ENCODE results near the gene WDR74.
A peak's percentile ranks its signal among the peaks of the same experiment; 100 is the strongest.
"Not testable (repeated sequence)": the region's sequence is repeated elsewhere in the genome, so short reads cannot be mapped to it uniquely, and the experiment has no call there.

WDR74 gene

DNA sequence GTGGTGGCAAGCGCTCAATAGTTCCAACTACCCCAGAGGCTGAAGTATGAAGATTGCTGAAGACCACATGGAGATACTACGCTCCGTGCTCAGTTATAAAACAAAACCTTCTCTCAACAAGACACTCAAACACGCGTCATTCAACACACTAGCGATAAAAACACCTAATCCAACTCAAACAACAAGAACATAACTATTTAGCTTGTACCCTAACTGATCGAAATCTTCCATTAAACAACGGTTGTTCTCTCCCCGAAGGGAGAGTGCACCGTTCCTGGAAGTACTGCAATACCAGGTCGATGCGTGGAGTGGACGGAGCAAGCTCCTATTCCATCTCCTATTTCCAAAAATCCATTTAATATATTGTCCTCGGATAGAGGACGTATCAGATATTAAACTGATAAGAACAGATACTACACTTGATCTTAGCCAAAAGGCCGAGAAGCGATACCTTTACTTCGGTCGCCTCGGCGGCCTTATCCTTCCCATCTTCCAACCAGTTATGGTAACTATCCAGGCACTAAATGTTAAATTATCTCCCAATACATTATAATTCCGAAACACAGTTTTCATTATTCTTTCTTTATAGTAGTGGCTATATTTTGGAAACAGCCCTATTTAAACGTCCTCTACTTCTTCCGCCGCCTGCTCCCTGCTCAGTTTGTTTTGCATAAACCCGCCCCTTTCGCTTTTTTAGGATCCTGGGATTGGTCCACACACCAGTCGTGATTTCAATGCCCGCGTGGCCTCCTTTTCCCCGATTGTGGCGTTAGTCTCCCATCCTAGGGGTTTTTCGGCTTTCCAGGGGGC is 2.2 kb upstream of the WDR74 start:
- peak; percentile 100 for DNase-seq (ENCODE audit: low read depth, low spot score)

DNA sequence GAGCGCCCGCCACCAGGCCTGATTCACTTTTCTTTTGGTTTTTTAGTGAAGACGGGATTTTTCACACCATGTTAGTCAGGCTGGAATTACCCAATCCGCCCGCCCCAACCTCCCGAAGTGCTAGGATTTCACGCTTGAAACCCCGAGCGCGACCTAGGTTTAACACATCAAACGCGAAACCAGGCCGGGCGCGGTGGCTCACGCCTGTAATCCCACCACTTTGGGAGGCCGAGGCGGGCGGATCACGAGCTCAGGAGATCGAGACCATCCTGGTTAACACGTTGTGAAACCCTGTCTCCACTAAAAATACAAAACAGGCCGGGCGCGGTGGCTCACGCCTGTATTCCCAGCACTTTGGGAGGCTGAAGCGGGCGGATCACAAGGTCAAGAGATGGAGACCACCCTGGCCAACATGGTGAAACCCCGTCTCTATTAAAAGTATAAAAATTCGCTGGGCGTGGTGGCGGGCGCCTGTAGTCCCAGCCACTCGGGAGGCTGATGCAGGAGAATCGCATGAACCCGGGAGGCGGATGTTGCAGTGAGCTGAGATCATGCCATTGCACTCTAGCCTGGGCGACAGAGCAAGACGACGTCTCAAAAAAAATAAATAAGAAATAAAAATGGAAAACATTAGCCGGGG is 1.5 kb upstream of the WDR74 start:
- DNase-seq (ENCODE audit: low read depth, low spot score), result not testable (repeated sequence)

DNA sequence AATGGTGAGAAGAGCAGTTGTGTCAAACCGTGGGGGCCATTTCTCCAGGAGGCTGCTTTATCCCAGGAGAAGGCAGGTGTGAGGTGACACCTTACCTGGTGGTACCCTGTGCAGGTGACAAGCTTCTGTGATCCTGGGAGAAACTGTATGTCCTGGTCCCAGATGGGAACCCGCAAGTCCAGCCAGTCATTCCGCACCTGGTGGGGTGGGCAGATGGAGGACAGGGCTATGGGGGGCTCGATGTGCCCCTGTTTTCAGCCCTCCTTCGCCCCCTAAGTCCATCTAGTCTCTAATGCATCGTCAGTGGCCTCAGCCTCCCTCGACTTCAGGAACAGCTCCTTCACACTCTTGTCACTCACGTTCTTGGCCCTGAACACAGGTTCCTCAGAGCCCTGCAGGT is 4.1 kb downstream of the WDR74 start:
- no peak for DNase-seq (ENCODE audit: low read depth, low spot score)

DNA sequence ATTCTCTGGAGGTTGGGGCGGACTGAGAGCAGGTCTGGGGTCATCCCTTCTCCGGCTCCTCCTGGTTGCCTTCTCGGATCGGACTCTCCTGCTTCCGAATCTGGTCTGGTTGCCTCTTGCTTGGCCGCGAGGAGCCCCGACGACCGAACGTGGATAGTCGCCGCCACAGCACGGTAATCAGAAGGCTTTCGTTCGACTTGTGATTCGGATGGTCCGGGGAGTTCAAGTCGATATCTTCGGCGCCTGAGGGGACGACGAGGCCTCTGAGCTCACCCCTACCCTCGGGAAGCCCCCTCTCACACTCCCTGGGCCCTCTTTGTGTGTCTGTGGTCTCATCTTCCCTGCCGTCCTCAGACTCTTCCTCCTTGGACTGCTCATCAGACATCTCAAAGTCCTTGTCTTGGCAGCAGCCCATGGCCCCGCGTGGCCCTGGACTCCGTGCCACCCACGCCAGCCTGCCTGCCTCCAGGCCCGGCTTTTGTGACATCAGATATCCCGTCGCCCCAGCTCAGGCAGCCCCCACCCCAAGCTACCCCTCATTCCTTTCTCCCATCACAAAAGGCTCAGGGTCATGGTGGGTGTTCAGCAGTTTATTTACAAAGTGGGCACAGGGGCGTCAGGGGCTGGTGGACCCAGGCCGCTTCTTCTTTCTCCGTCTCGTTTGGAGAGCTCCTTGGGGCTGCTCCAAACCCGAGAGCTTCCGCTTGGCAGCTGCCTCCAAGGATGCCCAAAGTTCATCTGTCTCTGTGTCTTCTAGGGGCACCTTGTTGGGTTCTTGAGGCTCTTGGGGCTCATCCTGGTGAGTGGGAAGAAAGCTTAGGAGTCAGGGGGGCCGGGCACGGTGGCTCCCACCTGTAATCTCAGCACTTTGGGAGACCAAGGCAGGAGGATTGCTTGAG is 6.8 kb downstream of the WDR74 start, which contains the start of gene TEX54:
TSS of gene TEX54 (minus strand) at position 506 of the 899 bp plus-strand sequence.
- DNase-seq (ENCODE audit: low read depth, low spot score), result no peak

DNA sequence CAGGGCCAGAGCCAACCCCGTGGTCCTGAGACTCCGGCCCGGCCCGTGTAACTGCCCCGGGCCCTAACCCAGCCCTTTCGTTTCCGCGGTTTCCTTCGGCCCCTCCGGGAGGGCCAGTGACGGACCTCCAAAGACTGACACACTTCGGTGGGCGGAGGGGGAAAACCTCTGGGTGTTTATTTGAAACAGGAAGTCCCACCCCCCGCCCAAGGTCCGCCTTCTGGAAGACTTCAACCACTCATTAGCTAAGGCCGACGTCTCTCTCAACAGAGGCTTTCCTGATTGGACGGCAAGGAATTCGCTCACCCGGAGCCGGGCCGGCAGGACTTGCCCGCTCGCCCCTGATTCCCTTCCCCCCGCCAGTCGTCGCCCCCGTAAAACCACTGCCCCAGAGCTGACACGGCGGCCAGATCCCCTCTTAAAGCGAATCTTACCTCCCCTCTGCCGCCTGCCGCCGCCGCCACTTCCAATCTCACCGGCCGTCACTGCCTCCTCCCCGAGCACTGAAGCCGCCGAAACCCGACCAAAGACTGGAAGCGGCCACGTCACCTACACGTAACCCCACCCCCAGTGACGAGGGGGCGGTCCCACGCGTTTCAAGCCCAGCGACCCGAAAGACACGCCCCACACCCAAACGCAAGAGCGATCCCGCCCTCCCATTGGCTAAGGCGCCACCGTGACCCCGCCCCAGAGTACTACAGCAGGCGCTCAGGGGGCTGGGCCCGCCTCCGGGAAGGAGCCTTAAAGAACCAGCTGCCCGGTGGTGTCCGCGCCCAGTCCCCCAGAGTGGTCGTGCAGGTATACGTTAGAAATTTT is 7.7 kb downstream of the WDR74 start, which contains the start of gene STX5:
TSS of gene STX5 (minus strand) at position 532 of the 816 bp plus-strand sequence. CDS start 808 bp downstream, outside the sequence.
- DNase-seq (ENCODE audit: low read depth, low spot score), result peak; percentile 95

DNA sequence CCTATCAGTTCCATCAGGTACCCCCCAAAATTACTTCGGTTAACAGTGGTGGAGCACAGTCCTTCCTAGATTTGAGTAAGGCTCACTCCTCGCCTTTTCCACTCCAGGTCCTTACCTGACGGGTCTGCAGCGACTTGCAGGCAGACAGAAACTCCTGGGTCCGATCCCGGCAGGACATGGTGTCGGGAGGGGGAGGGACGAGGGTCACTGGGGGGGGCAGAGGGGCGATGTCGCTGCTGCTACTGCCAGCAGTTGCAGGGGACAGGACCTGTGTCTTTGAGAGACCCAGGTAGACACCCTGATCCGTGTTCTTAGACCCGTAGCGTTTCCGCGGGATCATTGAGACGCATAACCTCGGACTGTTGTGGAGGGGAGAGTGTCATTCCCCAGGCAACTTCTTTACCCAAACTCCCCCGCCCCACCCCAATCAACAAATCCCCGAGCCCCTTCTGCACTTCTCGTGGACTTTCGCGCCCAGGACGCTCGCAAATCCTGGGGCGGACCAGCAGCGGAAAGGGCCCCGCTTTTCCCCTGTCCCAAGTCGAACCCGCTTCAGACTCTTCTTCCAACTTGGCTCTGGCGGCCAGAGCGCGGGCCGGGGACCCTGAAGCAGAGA is 8.4 kb downstream of the WDR74 start:
- DNase-seq (ENCODE audit: low read depth, low spot score), result no peak

DNA sequence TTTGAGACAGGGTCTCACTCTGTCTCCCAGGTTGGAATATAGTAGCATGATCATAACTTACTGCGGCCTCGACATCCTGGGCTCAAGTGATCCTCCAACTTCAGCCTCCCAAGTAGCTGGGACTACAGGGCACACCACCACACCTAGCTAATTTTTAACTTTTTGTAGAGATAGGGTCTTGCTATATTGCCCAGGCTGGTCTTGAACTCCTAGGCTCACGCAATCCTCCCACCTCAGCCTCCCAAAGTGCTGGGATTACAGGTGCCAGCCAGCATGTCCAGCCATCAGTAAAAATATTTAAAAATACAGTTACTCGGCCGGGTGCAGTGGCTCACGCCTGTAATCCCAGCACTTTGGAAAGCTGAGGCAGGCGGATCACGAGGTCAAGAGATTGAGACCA is 11.3 kb downstream of the WDR74 start:
- DNase-seq (ENCODE audit: low read depth, low spot score), result not testable (repeated sequence)

DNA sequence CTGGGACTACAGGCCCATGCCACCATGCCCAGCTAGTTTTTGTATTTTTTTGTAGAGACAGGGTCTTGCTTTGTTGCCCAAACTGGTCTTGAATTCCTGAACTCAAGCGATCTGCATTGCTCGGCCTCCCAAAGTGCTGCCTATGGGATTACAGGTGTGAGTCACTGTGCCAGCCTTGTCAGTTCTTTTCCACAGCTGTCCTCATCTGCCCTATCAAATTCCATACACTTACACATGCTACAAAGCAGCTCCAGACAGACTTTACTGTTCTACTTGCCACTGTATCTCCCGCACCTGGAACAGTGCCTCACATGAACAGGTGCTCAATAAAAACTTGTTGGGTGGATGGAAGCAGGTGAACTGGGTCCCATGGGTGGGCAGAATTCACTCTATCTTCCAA is 15.7 kb downstream of the WDR74 start:
- no peak for DNase-seq (ENCODE audit: low read depth, low spot score)

DNA sequence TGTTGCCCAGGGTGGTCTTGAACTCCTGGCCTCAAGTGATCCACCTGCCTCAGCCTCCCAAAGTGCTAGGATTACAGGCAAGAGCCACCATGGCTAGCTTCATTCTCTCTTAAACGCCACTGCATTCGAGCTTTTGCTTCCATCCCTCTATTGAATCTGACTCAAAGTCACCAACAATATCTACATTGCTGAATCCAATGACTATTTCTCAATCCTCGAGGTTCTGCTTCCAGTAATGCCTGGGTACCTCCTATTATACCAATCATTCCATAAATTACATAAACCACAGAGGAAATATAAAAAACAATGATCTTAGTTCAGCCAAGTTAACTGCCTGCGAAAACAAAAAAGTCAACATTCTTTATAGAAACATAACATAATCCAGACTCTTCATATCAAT is 22.3 kb downstream of the WDR74 start:
- DNase-seq (ENCODE audit: low read depth, low spot score), result no peak

DNA sequence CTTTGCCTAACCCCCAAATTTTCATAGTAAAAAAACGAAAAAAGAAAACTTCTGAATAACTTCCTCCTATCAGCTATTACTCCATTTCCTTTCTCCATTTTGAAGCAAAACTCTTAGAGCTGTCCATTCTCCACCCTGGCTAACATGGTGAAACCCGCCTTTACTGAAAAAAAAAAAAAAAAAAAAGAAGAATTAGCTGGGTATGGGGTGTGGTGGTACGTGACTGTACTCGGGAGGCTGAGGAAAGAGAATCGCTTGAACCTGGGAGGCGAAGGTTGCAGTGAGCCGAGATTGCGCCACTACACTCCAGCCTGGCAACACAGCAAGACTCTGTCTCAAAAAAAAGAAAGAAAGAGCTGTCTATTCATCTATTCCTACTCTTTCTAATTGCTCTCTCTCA is 22.8 kb downstream of the WDR74 start:
- DNase-seq (ENCODE audit: low read depth, low spot score), result no peak

DNA sequence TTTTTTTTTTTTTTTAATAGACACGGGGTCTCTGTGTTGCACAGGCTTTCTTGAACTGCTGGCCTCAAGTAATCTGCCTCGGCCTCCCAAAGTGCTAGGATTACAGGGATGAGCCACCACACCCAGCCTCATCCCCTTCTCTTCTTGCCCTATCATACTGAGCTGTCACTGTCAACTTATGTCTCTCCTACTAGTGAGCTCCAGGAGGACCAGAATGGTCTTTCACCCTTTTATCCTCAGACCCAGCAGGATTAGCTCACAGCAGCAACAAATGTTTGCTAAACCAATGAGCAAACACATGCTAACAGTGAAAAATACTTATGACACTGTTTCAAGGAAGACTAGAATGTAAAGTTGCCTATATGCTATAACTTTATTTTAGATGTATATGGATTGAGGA is 27.7 kb downstream of the WDR74 start:
- DNase-seq (ENCODE audit: low read depth, low spot score), result no peak

DNA sequence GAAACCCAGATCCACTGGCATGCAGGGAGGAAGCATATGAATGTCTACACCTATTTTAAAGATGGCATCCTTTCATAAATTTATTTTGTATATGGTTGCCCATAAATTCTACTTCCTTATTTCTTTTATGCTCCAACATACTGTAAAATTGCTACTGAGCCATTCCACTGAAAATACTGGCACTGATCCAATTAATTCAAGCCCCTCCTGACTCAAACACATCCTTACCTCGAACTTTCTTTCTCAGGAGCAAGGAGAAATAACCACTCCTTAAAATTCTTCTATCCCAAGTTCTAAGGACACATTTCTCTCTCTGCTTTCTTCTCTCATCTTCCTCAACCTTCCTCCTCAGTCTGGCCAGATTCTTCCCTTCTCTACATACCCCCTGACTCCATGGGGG is 28.6 kb downstream of the WDR74 start:
- DNase-seq (ENCODE audit: low read depth, low spot score), result no peak

DNA sequence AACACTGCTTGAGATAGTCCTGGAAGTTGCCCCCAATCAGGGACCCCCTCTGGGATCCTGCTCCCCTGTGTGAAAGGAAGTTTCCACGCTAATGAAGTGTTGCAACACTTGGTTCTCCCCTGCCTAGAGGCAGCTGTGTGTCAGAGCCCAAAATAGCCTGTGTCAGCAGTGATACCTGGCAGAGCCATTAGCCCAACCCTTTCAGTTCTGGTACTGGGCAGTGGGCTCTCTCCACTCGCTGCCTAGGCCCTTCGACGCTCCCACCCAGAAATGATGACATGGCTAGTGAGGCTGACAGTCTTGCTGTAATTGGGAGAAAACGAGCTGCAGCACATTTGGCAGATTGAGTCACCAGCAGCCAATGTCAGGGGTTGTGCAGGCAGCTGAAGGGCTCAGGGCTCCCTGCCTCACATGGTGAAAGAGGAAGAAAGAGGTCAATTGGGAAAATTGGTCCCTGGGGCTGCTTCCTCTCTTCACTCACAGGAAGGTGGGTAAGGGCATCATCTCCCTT is 32.7 kb downstream of the WDR74 start:
- DNase-seq (ENCODE audit: low read depth, low spot score), result no peak

DNA sequence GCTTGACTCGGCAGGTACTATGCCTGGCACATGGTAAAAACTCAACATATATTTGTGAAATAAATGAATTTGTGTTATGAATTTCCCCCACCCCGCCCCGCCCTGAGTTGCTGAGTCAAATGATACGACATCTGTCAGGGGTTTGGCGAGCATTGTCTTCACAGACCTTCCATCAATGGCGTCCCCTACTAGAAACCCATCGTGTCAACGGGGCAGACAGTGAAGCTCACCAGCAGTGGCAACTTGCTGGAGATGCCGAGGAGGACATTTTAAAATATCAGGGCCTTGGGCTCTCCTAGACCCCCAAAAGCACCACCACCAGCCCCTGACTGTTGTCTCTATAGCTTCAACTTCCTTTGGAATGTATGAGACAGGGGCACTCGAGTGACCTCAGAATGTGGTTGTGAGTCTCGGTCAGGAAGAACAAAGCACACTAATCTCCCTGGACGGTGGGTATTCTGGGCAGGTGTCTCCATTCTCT is 33.4 kb downstream of the WDR74 start:
- no peak for DNase-seq (ENCODE audit: low read depth, low spot score)

DNA sequence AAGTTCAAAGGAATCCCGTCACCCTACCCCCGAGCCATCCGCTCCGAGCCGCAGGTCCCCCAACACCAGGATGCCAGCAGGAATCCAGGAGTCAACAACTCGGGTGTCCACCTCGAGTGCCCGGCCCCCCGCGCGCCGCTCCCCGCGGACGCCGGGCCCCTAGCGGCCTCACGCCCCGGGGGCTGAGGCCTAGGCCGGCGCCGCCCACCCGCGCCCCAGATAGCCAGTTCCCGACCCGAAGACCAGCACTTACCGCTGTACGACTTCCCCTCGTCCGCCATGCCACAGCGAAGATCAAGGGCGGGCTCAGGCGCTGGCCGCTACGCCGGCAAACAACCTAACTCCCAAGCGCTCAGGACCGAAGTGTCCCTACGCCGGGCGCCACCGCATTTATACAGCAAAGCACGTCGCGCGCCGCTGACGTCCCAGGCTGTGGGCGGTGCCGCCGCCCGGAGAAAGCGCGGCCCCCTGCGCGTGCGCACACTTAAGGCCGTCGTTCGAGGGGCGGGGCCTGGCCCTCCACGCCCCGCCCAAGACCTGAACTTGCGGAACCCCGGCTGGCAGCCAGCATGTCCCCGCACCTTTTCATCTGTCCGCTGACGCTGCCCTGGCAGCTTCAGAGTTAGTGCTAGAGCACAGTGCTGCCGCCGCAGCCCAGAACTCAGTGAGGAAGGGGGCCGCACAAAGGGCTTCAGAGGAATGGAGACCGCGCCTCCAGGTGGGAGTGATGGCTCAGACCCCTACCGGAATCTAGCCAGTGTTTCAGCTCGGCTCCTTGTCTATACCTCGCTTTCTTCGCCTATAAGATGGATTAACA is 34.1 kb downstream of the WDR74 start, which contains the start of gene NXF1:
TSS of gene NXF1 (minus strand) at position 365 of the 817 bp plus-strand sequence. CDS start at position 281, 84 bp downstream.
- no peak for DNase-seq (ENCODE audit: low read depth, low spot score)

DNA sequence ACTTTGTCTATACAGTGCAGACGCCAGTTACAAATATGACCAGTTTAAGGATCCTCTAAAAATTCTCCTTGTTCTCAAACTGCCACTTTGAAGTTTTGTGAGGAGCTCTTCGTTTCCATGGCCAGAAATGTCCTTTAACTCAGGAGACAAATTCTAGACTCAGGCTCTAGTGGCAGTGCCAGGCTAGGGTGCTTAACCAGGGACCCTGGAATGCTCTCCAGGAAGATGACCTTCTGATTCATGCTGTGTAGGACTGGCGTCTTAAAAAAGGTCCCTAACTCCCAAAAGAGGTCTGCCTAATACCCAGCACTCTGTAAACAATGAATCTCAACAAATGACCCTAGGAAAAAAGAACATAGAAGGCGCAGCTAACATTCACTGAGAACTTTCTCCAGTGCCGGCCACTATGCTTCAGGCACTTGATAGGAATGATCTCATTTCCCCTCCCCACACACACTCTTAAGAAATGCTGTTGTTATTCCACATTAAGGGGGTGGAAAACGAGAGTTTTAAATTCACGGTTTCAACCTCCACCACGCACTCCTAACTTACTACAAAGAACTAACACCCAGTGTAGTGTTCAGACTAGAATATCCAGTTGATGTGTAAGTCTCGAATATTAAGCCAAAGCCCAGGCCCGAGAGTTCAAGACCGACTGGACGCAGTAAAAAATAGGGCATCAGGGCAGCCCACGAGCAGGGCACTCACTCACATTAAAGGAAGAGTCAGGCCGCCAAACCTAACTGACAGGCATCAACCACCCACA is 34.9 kb downstream of the WDR74 start:
- no peak for DNase-seq (ENCODE audit: low read depth, low spot score)

DNA sequence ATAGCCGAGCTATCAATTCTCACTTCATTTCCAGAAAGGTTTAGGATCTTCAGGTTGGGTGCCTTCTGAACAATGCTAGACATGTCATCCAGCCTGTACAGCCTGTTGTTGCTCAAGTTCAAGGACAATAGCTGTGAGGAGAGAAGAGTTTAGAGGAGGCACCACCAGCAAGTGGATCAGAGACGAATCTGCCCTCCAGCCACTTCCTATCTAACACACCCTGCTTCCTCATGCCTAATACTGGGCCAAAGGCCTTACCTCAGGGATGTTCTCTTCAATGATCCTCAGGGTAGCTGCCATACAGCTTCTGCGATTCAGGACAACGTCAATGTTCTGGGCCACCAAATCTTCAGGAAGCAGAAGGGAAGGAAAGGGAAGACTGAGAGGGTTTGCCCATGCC is 38.3 kb downstream of the WDR74 start:
- DNase-seq (ENCODE audit: low read depth, low spot score), result no peak

DNA sequence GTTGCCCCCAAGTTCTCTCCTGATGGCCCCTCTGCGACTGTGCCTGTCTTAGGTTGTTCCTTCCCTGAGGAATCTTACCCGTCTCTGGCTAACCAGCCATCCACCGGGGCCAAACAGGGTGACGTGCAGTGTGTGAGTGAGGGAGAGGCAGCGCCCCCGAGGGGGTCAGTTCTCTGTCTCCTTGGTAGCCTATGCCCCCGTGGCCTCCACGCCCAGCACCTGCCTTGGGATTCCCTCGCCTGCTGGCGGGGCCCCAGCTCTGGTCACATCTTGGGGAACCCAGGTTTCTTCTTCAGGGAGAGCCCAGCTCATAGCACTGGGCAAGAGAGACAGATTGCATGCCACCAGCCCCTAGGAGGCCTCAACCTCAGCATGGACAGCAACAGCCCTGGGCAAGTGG is 39.9 kb downstream of the WDR74 start:
- DNase-seq (ENCODE audit: low read depth, low spot score), result no peak

DNA sequence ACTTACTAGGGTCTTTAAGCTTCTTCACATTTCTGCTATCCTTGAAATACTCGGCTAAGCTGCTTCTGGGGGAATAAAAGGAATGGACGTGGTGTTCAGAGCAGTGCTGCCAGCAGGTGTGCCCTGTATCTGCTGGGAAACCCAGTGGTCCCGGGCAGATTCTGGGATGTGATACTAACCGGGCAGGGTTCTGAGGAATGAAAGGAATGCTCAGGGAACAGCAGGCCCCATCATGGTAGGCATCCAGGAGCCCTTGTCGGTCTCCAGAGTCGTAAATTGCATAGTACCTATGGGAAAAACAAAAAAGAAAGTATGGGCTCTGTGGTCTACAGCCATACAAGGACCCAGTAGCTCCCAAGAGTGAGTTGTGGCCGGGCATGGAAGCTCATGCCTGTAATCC is 43.1 kb downstream of the WDR74 start:
- DNase-seq (ENCODE audit: low read depth, low spot score), result no peak

Measured in iPS DF 19.7 (cell line).